ENCODE measurements around the gene ABTB1.

ABTB1 gene

DNA sequence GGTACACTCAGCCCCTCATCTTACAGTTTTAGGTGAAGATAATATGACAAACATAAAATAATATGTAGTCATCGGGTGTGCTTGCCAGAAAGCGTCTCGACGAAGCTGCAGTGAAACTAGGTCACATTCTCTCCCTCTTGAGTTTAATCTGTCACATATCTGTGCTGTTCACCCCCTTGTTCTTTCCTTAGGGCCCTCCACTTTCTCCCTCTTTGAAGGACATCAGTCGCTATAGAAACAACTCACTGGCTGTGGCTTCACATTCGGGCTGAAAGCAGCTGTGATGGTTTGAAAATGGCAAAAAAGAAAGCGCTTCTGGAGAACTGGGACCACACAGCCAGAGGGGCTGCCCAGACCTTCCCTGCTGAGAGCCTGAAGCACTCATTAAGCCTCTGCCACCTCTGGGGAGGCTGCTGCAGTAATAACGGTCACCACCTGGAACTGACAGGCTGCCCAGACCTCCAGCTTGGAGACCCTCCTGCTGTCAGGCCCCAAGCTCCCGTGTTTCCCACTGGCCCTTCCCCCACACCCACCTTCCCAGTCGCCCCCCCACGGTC is 50.3 kb downstream of the ABTB1 start:
- peak; percentile 50 for DNase-seq

- DNase-seq = no peak
These were observed 54.1 kb downstream of the ABTB1 start for GRCh38 chr3:127726894-127727293.

DNA sequence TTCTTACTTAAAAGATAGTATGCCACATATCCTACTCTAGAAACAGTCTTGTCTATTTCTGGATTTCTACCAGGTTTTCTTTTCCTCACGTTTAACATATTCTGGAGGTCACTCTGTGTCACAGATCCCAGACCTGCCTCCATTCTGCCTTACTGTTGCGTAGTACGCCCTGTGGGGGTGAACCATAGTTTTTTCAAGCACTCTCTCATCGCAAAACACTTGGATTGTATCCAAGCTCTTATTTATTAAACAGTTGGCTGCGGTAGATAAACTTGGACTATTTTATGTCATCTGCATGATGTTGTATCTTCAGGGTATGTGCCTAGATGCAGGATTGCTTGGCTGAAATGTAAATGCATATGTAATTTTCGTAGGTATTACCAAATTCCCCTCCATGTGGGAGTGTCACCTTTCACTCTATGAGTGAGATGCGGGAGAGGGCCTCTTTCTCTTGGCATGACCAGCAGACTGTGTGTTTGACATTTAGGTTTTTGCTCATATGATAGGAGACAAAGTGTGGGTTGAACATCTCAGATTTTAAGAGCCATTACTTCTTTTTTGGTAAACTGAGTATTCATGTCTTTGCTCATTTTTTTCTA is 55.8 kb downstream of the ABTB1 start:
- no peak for DNase-seq

DNA sequence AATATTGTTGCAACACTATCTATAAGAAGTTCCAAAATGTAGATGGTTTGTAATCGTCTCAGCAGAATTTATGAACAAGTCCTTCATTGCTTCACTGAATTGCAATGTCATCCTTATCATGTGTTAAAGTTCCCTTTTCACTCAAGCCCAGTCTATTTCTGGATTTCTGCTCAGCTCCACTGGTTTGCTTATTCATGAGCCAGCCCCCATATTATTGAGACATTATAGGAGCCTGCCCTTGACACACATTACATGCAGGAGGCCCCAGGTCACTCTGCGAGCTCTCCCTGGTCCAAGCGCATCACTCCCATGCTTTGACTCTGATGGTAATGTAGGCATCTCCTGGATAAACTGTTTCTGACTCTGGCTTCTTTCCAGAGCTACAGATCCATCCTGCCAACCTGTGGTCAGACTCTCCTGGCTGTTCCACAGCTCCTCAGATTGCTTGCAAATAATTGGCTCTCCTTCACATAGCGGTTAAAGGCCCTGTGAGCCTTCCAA is 56.9 kb downstream of the ABTB1 start:
- DNase-seq = no peak

GRCh38 chr3:127730171-127730570 is 57.4 kb downstream of the ABTB1 start:
- no peak for DNase-seq

All from fibroblast of skin of right biceps (primary cell).